Measurements from ENCODE around the gene RAD18.

RAD18 gene

DNA sequence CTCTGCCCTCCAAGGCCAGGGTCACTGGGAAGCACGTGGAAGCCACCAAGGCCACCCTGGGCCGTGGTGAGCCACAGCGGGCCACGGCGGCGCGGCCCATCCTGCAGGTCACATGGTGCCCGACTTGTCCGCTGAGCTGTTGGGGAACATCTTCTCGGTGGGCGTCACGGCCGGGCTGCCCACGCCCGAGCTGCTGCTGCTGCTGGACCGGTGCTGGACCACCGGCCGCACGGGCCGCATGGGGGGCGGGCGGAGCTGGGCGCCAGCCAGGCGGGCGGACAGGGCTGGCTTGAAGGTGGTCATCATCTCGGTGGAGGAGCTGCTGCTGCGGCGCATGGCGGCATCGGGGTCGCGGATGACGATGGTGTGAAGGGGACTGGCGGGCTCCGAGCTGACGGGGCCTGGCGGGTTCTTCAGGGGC is 22.1 kb upstream of the RAD18 start:
- no peak for DNase-seq (ENCODE audit: low spot score)

GRCh38 chr3:8984526-8984925 is 21.3 kb upstream of the RAD18 start:
- no peak for DNase-seq (ENCODE audit: low spot score)

GRCh38 chr3:8984081-8984480 is 20.8 kb upstream of the RAD18 start:
- DNase-seq (ENCODE audit: low spot score) = no peak

- no peak for DNase-seq (ENCODE audit: low spot score)
Observed at GRCh38 chr3:8983591-8983990, 20.3 kb upstream of the RAD18 start.

- no peak for DNase-seq (ENCODE audit: low spot score)
Observed at GRCh38 chr3:8983026-8983425, 19.8 kb upstream of the RAD18 start.

DNA sequence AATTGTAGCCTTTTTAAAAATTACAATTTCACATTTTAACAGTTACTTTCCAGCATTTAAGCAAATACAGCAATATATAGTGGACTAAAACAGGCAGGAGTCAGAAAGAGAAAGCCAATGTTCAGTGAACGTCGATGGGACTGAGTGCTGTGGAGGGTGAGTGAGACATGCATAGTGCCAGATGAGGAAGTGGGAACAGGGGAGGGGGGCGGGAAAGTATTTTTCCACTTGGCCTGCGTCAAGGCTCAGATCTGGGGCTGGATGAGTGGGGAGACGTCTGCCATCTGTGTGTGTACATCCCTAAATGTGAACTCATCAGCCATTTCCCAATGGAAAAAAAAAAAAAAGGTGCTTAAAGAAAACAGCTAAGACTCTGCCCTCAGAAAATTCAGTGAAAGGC is 19.2 kb upstream of the RAD18 start:
- no peak for DNase-seq (ENCODE audit: low spot score)

GRCh38 chr3:8981700-8982099 is 18.4 kb upstream of the RAD18 start:
- no peak for DNase-seq (ENCODE audit: low spot score)

DNA sequence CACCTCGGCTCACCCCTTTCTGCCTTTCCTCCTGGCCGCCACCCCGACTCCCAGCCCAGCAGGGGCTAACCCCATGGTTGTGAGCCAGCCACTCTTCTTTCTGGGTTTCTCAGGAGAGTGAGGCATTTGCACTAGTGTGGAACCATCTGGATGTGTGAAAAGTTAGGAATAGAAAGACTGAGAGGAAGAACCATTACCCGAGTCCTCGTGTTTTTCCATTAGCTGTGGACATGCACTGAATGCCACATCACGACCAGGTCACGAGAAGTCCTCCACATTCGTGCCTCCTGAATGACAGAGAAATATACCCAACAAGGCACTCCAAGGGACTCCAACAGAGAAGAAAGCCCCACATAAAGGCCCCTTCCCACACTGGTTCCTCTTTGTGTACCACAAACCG is 18.0 kb upstream of the RAD18 start:
- DNase-seq (ENCODE audit: low spot score) = no peak

DNA sequence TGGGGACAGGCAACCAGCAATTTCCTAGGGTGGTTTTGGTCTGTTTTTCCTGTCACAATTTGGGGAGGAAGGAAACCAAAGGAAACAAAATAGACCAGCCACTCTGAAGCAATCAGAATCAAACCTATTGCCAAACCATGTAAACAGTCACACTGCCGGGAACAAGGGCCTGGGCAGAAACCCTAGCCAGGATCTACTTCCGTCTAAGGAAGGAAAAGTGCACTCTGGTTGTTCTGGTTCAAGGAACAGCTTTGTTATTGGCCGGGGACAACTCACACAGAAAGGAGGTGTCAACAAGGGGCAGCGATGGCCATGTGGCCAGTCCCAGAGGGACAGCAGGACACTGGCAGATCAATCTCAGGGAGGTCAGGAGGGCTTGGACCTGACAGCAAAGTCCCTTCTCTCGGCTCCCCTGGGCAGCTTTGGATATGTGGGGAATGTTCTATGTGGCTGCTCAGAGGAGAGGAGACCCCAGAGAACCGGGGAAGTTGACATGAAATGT is 17.5 kb upstream of the RAD18 start:
- DNase-seq (ENCODE audit: low spot score) = no peak

GRCh38 chr3:8979262-8979661 is 16.0 kb upstream of the RAD18 start:
- no peak for DNase-seq (ENCODE audit: low spot score)

GRCh38 chr3:8978551-8978950 is 15.3 kb upstream of the RAD18 start:
- DNase-seq (ENCODE audit: low spot score) = no peak

- DNase-seq (ENCODE audit: low spot score) = no peak
Observed at GRCh38 chr3:8976540-8977182, 13.4 kb upstream of the RAD18 start.

DNA sequence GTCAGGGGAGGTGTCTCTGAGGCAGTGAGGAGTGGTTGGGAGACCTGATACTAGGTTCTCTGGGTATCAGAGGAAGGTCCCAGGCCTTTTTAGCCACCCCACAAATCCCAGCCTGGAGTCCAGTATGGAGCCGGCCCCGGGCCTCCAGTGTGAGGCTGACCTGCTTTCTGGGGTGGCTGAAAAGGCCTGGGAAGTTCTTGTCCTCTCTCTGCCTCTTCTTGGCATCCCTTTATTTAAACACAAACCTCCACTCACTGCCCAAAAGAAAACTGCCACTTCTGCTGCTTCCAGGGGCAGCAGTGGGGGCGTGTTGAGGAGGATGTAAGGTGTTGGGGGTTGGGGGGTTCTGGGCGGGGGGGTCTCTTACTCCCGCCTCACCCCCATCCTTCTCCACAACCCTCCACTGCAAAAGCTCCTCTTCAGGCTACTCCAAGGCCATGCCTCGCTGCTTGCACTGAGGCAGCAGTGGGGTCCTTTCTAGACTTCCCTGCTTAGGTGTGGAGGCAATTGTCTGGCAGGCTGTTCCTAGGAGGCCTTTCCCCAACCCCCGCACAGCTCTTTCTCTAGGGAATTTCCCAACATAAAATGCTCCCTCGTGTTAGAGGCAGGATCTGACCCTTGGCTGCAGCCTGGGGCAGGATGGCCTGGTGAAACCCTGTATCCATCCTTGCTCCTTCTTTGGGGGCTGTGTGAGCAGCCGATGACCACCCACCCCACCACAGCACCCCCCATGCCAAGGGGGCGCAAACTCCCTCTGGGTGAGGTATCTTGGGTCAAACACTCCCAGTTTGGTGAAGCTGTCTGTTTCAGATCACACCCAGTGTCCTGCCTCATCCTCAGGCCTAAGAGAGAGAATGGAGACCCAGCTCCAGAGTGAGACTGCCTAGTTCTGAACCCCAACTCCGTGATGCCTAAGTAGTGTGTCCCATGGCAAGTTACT is 12.1 kb upstream of the RAD18 start:
- no peak for DNase-seq (ENCODE audit: low spot score)

GRCh38 chr3:8974458-8974857 is 11.2 kb upstream of the RAD18 start:
- DNase-seq (ENCODE audit: low spot score) = no peak

DNA sequence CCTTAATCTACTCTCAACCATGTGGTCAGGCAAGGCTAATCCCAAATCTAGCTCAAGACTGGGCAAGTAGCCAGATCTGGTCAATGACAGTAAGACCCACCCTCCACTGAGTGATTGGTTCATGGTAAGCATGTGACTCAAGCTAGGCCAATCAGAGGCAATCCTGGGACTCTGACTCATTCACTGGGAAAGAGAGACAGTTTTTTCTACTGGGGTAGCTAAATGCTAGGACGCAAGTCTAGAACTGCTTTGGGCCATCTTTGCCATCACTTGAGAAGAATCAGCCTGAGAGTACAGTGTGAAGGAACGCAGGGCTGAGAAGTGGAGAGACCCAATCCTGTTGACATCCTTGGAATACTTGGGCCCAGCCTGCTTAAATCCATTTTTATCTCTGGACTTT is 9.4 kb upstream of the RAD18 start:
- no peak for DNase-seq (ENCODE audit: low spot score)

DNA sequence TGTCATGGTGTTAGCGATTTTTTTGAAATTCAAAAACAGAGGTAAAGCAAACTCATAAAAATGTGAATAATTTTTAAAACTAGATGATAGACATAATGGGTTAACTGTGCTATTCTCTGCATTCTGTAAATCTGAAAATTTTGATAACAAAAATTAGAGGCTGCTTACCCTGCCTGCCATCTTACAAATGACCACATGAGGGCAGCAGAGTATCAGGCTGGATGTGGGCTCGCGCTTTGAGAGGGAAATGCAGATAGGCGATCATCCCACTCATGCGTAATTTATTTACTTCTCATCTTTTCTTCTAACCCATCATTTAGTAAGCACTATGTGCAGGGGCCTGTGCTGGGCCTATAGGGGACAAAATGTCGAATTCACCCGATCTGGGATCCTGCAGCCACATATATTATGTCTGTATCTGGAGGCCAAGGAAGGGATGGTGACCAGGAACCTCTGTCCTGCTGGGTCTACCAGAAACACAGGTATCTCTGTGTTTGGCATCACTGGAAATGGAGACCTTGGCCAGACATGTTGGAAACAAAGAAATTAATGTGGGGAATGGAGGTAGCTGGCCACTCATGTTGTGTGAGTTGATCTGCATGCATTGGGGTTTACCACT is 7.8 kb upstream of the RAD18 start:
- DNase-seq (ENCODE audit: low spot score) = peak; percentile 63

DNA sequence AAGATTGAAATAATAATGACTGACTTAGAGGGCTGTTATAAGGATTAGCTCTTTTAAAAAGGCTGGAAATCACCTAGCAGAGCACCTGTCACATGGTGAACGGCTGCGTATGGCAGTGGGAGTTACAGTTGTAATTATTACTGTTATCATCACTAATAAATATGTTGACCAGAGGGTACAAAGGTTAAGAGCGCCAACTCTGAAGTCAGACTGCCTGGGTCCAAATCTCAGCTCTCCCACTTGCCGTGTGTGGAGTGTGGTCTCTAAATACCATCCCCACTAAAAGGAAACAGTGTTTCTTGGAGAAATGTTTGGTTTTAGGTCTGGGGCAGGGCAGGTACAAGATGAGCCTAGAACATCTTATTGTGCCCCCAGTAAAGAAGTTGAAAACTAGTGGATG is 6.0 kb upstream of the RAD18 start:
- no peak for DNase-seq (ENCODE audit: low spot score)

DNA sequence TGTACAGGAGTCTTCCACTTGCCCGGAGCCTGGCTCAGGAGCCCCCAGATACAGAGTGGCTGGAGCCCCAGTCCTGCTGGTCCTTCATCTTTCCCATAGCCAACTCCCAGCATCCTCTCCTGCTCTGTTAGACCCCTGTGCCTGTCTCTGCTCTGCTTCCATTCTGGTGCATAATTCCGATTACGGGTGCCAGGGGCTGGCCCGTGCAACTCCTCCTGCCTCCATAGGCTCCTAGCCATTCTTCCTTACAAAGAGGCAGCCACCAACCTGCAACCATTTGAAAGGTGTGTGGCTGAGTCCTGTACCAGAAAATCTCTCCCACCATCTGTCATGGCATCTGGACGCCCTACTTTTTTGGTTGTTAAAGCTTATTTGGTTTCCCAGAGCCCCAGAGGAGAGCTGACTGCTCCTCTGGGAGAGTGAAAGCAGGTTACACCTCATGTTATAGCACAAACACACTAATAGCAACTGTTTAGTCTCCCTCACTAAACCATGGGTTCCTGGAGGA is 5.2 kb upstream of the RAD18 start:
- DNase-seq (ENCODE audit: low spot score) = no peak

DNA sequence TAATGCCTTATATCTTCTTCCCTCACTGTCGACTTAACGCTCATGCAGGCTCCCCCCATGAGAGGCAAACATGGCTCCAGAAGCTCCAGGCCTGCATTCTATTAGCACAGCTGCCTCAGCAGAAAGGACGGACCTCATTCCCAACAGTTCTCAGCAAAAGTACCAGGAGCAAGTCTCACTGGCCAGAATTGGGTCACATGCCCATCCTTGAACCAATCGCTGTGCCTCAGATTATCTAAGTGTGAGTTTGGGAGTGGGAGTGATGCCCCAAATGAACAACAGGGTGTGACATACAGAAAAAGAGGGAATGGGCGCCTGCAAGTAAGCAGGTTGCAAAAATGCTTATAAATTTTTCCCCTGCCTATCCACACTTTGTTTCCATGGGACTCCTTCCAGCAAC is 4.3 kb upstream of the RAD18 start:
- no peak for DNase-seq (ENCODE audit: low spot score)

- no peak for DNase-seq (ENCODE audit: low spot score)
Observed at GRCh38 chr3:8966820-8967348, 3.6 kb upstream of the RAD18 start.

- DNase-seq (ENCODE audit: low spot score) = no peak
Observed at GRCh38 chr3:8966150-8966819, 3.0 kb upstream of the RAD18 start.
